ENCODE data around the gene APOBEC3G.

The APOBEC3G gene

GRCh38 chr22:39103431-39103830 is 26.4 kb downstream of the APOBEC3G start:
- Histone ChIP-seq H3K4me3 (ENCODE audit: low read length in 2 of 2) (no peak overlapping the region), H3K9ac (ENCODE audit: low read depth in 1 of 2, low read length in 2 of 2) (no peak overlapping the region), H3K27ac (ENCODE audit: low read depth in 2 of 2, low read length in 2 of 2) (no peak overlapping the region), H3K4me1 (ENCODE audit: control insufficient read depth in 2 of 2, insufficient read depth in 2 of 2, low read length in 2 of 2) (no peaks in the 10 kb centered on the region), H3K9me3 (ENCODE audit: control insufficient read depth in 2 of 2, low read length in 2 of 2) (no peaks in the 10 kb centered on the region), H3K36me3 (ENCODE audit: control insufficient read depth in 2 of 2, insufficient read depth in 2 of 2, low read length in 2 of 2) (no peaks in the 10 kb centered on the region), H3K27me3 (ENCODE audit: control insufficient read depth in 2 of 2, insufficient read depth in 2 of 2, low read length in 2 of 2) (no peaks in the 10 kb centered on the region)

- Histone ChIP-seq H3K9ac (ENCODE audit: low read depth in 1 of 2, low read length in 2 of 2) (no peak overlapping the region), H3K27me3 (ENCODE audit: control insufficient read depth in 2 of 2, insufficient read depth in 2 of 2, low read length in 2 of 2) (no peaks in the 10 kb centered on the region), H3K4me1 (ENCODE audit: control insufficient read depth in 2 of 2, insufficient read depth in 2 of 2, low read length in 2 of 2) (no peaks in the 10 kb centered on the region), H3K36me3 (ENCODE audit: control insufficient read depth in 2 of 2, insufficient read depth in 2 of 2, low read length in 2 of 2) (no peaks in the 10 kb centered on the region), H3K4me3 (ENCODE audit: low read length in 2 of 2) (no peak overlapping the region), H3K27ac (ENCODE audit: low read depth in 2 of 2, low read length in 2 of 2) (no peak overlapping the region), H3K9me3 (ENCODE audit: control insufficient read depth in 2 of 2, low read length in 2 of 2) (no peaks in the 10 kb centered on the region)
Measured at GRCh38 chr22:39106326-39106725, 29.3 kb downstream of the APOBEC3G start.

- no peak overlapping the region for H3K9ac ChIP-seq (ENCODE audit: low read depth in 1 of 2, low read length in 2 of 2)
- no peak overlapping the region for H3K27ac ChIP-seq (ENCODE audit: low read depth in 2 of 2, low read length in 2 of 2)
- H3K4me1 ChIP-seq (ENCODE audit: control insufficient read depth in 2 of 2, insufficient read depth in 2 of 2, low read length in 2 of 2) = no peaks in the 10 kb centered on the region
- no peaks in the 10 kb centered on the region for H3K27me3 ChIP-seq (ENCODE audit: control insufficient read depth in 2 of 2, insufficient read depth in 2 of 2, low read length in 2 of 2)
- H3K4me3 ChIP-seq (ENCODE audit: low read length in 2 of 2) = no peak overlapping the region
- no peaks in the 10 kb centered on the region for H3K9me3 ChIP-seq (ENCODE audit: control insufficient read depth in 2 of 2, low read length in 2 of 2)
- H3K36me3 ChIP-seq (ENCODE audit: control insufficient read depth in 2 of 2, insufficient read depth in 2 of 2, low read length in 2 of 2) = no peaks in the 10 kb centered on the region
Measured at GRCh38 chr22:39108487-39108886, 31.4 kb downstream of the APOBEC3G start.

GRCh38 chr22:39109361-39109760 is 32.3 kb downstream of the APOBEC3G start:
- H3K4me3 ChIP-seq (ENCODE audit: low read length in 2 of 2) = no peak overlapping the region
- H3K4me1 ChIP-seq (ENCODE audit: control insufficient read depth in 2 of 2, insufficient read depth in 2 of 2, low read length in 2 of 2) = no peaks in the 10 kb centered on the region
- H3K36me3 ChIP-seq (ENCODE audit: control insufficient read depth in 2 of 2, insufficient read depth in 2 of 2, low read length in 2 of 2) = no peaks in the 10 kb centered on the region
- H3K27me3 ChIP-seq (ENCODE audit: control insufficient read depth in 2 of 2, insufficient read depth in 2 of 2, low read length in 2 of 2) = no peaks in the 10 kb centered on the region
- no peak overlapping the region for H3K27ac ChIP-seq (ENCODE audit: low read depth in 2 of 2, low read length in 2 of 2)
- H3K9ac ChIP-seq (ENCODE audit: low read depth in 1 of 2, low read length in 2 of 2) = no peak overlapping the region
- no peaks in the 10 kb centered on the region for H3K9me3 ChIP-seq (ENCODE audit: control insufficient read depth in 2 of 2, low read length in 2 of 2)

- no peaks in the 10 kb centered on the region for H3K4me1 ChIP-seq (ENCODE audit: control insufficient read depth in 2 of 2, insufficient read depth in 2 of 2, low read length in 2 of 2)
- no peaks in the 10 kb centered on the region for H3K9me3 ChIP-seq (ENCODE audit: control insufficient read depth in 2 of 2, low read length in 2 of 2)
- no peak overlapping the region for H3K27ac ChIP-seq (ENCODE audit: low read depth in 2 of 2, low read length in 2 of 2)
- H3K27me3 ChIP-seq (ENCODE audit: control insufficient read depth in 2 of 2, insufficient read depth in 2 of 2, low read length in 2 of 2) = no peaks in the 10 kb centered on the region
- H3K36me3 ChIP-seq (ENCODE audit: control insufficient read depth in 2 of 2, insufficient read depth in 2 of 2, low read length in 2 of 2) = no peaks in the 10 kb centered on the region
- H3K4me3 ChIP-seq (ENCODE audit: low read length in 2 of 2) = no peak overlapping the region
- no peak overlapping the region for H3K9ac ChIP-seq (ENCODE audit: low read depth in 1 of 2, low read length in 2 of 2)
Measured at GRCh38 chr22:39110631-39111561, 33.8 kb downstream of the APOBEC3G start.

- Histone ChIP-seq H3K9me3 (ENCODE audit: control insufficient read depth in 2 of 2, low read length in 2 of 2) (no peaks in the 10 kb centered on the region), H3K9ac (ENCODE audit: low read depth in 1 of 2, low read length in 2 of 2) (no peak overlapping the region), H3K36me3 (ENCODE audit: control insufficient read depth in 2 of 2, insufficient read depth in 2 of 2, low read length in 2 of 2) (no peaks in the 10 kb centered on the region), H3K27ac (ENCODE audit: low read depth in 2 of 2, low read length in 2 of 2) (no peak overlapping the region), H3K4me1 (ENCODE audit: control insufficient read depth in 2 of 2, insufficient read depth in 2 of 2, low read length in 2 of 2) (peaks cover 0 to 3% of the 10 kb centered on the region in 2 donors), H3K4me3 (ENCODE audit: low read length in 2 of 2) (no peak overlapping the region), H3K27me3 (ENCODE audit: control insufficient read depth in 2 of 2, insufficient read depth in 2 of 2, low read length in 2 of 2) (no peaks in the 10 kb centered on the region)
Measured at GRCh38 chr22:39114112-39114511, 37.0 kb downstream of the APOBEC3G start.

DNA sequence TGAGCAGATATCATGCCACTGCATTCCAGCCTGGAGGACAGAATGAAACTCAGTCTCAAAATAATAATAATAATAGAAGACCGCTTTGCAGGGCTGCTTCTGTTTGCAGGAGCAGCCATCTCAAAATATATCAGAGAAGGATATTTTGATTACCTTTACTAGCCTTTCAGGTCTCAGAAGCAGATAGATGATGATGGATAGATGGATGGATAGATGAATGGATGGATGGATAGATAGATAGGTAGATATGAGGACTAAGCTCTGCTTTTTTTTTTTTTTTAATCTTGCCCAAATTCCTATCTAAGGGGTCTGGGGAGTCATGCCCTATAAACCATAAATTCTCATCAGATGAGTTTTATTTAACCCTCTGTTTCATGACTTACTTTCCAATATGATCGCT is 38.5 kb downstream of the APOBEC3G start:
- Histone ChIP-seq H3K9me3 (ENCODE audit: control insufficient read depth in 2 of 2, low read length in 2 of 2) (no peaks in the 10 kb centered on the region), H3K36me3 (ENCODE audit: control insufficient read depth in 2 of 2, insufficient read depth in 2 of 2, low read length in 2 of 2) (no peaks in the 10 kb centered on the region), H3K9ac (ENCODE audit: low read depth in 1 of 2, low read length in 2 of 2) (no peak overlapping the region), H3K4me3 (ENCODE audit: low read length in 2 of 2) (no peak overlapping the region), H3K27me3 (ENCODE audit: control insufficient read depth in 2 of 2, insufficient read depth in 2 of 2, low read length in 2 of 2) (no peaks in the 10 kb centered on the region), H3K27ac (ENCODE audit: low read depth in 2 of 2, low read length in 2 of 2) (no peak overlapping the region), H3K4me1 (ENCODE audit: control insufficient read depth in 2 of 2, insufficient read depth in 2 of 2, low read length in 2 of 2) (peaks cover 0 to 3% of the 10 kb centered on the region in 2 donors)

DNA sequence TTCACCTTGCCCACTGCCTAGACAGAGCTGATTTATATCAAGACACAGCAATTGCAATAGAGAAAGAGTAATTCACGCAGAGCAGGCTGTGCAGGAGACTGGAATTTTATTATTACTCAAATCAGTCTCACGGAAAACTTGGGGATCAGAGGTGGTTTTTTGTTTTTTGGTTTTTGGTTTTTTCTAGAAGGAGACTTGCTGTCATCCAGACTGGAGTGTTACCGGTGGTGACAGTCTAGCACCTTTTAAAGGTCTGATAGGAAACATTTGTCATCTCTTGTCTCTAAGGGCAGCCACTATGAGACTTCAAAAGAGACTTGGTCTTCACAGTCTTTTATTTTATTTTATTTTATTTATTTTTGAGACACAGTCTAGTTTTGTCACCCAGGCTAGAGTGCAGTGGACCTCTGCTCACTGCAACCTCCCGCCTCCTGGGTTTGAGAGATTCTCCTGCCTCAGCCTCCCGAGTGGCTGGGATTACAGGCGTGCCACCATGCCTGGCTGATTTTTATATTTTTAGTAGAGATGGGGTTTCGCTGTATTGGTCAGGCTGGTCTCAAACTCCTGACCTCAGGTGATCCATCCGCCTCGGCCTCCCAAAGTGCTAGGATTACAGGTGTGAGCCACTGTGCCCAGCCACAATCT is 39.0 kb downstream of the APOBEC3G start:
- no peaks in the 10 kb centered on the region for H3K36me3 ChIP-seq (ENCODE audit: control insufficient read depth in 2 of 2, insufficient read depth in 2 of 2, low read length in 2 of 2)
- no peak overlapping the region for H3K27ac ChIP-seq (ENCODE audit: low read depth in 2 of 2, low read length in 2 of 2)
- H3K9me3 ChIP-seq (ENCODE audit: control insufficient read depth in 2 of 2, low read length in 2 of 2) = no peaks in the 10 kb centered on the region
- no peaks in the 10 kb centered on the region for H3K27me3 ChIP-seq (ENCODE audit: control insufficient read depth in 2 of 2, insufficient read depth in 2 of 2, low read length in 2 of 2)
- H3K4me1 ChIP-seq (ENCODE audit: control insufficient read depth in 2 of 2, insufficient read depth in 2 of 2, low read length in 2 of 2) = peaks cover 0 to 3% of the 10 kb centered on the region in 2 donors
- H3K9ac ChIP-seq (ENCODE audit: low read depth in 1 of 2, low read length in 2 of 2) = no peak overlapping the region
- no peak overlapping the region for H3K4me3 ChIP-seq (ENCODE audit: low read length in 2 of 2)

DNA sequence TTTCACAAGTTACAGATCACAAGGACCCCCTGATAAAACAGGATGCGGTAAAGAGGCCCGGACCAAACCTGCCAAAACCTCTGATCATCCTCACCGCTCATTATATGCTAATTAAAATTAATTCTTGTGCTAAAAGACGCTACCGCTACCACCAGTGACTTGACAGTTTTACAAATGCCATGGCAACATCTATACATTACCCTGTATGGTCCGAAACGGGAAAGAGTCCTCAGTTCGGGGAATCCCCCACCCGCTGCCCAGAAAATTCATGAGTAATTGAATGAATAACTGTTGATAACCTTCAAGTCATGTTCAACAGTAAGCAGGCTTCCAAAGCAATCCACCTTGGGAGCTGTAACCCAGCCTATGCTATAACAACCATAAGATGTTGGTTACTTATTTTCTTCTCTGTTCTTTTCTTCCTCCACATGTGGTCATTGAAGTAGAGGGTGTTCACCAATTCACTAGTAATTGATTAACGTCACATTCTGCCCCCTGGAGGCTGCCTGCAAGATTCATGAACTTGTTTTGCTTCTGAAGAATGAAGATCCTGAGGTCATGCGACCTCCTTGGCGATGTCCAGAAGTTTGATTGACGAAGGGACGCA is 40.6 kb downstream of the APOBEC3G start:
- no peaks in the 10 kb centered on the region for H3K9me3 ChIP-seq (ENCODE audit: control insufficient read depth in 2 of 2, low read length in 2 of 2)
- no peak overlapping the region for H3K4me3 ChIP-seq (ENCODE audit: low read length in 2 of 2)
- H3K27ac ChIP-seq (ENCODE audit: low read depth in 2 of 2, low read length in 2 of 2) = no peak overlapping the region
- no peaks in the 10 kb centered on the region for H3K36me3 ChIP-seq (ENCODE audit: control insufficient read depth in 2 of 2, insufficient read depth in 2 of 2, low read length in 2 of 2)
- peaks cover 0 to 3% of the 10 kb centered on the region in 2 donors for H3K4me1 ChIP-seq (ENCODE audit: control insufficient read depth in 2 of 2, insufficient read depth in 2 of 2, low read length in 2 of 2)
- H3K9ac ChIP-seq (ENCODE audit: low read depth in 1 of 2, low read length in 2 of 2) = no peak overlapping the region
- no peaks in the 10 kb centered on the region for H3K27me3 ChIP-seq (ENCODE audit: control insufficient read depth in 2 of 2, insufficient read depth in 2 of 2, low read length in 2 of 2)

GRCh38 chr22:39120983-39121382 is 43.9 kb downstream of the APOBEC3G start:
- Histone ChIP-seq H3K9me3 (ENCODE audit: control insufficient read depth in 2 of 2, low read length in 2 of 2) (no peaks in the 10 kb centered on the region), H3K36me3 (ENCODE audit: control insufficient read depth in 2 of 2, insufficient read depth in 2 of 2, low read length in 2 of 2) (no peaks in the 10 kb centered on the region), H3K4me1 (ENCODE audit: control insufficient read depth in 2 of 2, insufficient read depth in 2 of 2, low read length in 2 of 2) (peaks cover 0 to 3% of the 10 kb centered on the region in 2 donors), H3K9ac (ENCODE audit: low read depth in 1 of 2, low read length in 2 of 2) (no peak overlapping the region), H3K27ac (ENCODE audit: low read depth in 2 of 2, low read length in 2 of 2) (no peak overlapping the region), H3K4me3 (ENCODE audit: low read length in 2 of 2) (no peak overlapping the region), H3K27me3 (ENCODE audit: control insufficient read depth in 2 of 2, insufficient read depth in 2 of 2, low read length in 2 of 2) (no peaks in the 10 kb centered on the region)

All from mucosa of rectum (tissue), 2 donors.